IMR-90 (cell line): Measurements from ENCODE around the gene ZFYVE21. TPM values are rescaled to one million over a fixed set of nuclear protein-coding genes. Genes with fewer than 3 reads are reported as not detected.

Source experiments
- ATAC-seq: fragments of 200-7000 bp; cut with Tn5 transposase; 2 replicates; pipeline ENCODE4 v1.9.1; 2020; ENCODE audit warnings: low read depth, mild to moderate bottlenecking, moderate library complexity
- BruUV-seq: library from RNA; stranded (reverse); fragments of 400-500 nt; replicated peaks from 2 replicates; lab custom pipeline; 2021; lab: Mats Ljungman, UMichigan
- CTCF ChIA-PET: fragments of 300-600 bp; formaldehyde crosslinking; extraction: SDS; loops from one replicate; lab custom pipeline; 2021; ENCODE audit warnings: antibody characterized with exemption; lab: Yijun Ruan, JAX
- POLR2A ChIA-PET: fragments of 300-600 bp; sonication (Branson Sonifier 250); formaldehyde crosslinking; loops from one replicate; lab custom pipeline; 2022; ENCODE audit warnings: antibody characterized with exemption; ENCODE audit not compliant: unreplicated experiment; lab: Charles Lee
- DNase-seq: peaks from one replicate; pipeline ENCODE4 v3.0.0; 2013
- H2AFZ ChIP-seq: replicated peaks from 2 replicates; pipeline ENCODE3; 2013; ENCODE audit warnings: low read length, mild to moderate bottlenecking; ENCODE audit not compliant: poor library complexity
- H2AK5ac ChIP-seq: 2 replicates; pipeline ENCODE4 v1.6.1; 2013; ENCODE audit warnings: low read depth, low read length, inconsistent platforms
- H2AK9ac ChIP-seq: replicated peaks from 2 replicates; pipeline ENCODE3; 2013; ENCODE audit warnings: mild to moderate bottlenecking, low read depth, low read length, moderate library complexity; ENCODE audit not compliant: poor library complexity
- H2BK120ac ChIP-seq: 2 replicates; pipeline ENCODE4 v1.6.1; 2013; ENCODE audit warnings: low read depth, low read length, inconsistent platforms
- H2BK15ac ChIP-seq: 3 replicates; pipeline ENCODE4 v1.6.1; 2013; ENCODE audit warnings: low read depth, low read length, inconsistent platforms
- H2BK20ac ChIP-seq: 2 replicates; pipeline ENCODE4 v1.6.1; 2013; ENCODE audit warnings: low read depth, mild to moderate bottlenecking, inconsistent platforms, low read length, moderate library complexity
- H2BK5ac ChIP-seq: 2 replicates; pipeline ENCODE4 v1.6.1; 2013; ENCODE audit warnings: mild to moderate bottlenecking, low read depth, low read length, inconsistent platforms; ENCODE audit not compliant: poor library complexity, severe bottlenecking
- H3K14ac ChIP-seq: replicated peaks from 2 replicates; pipeline ENCODE4 v1.6.1; 2013; ENCODE audit warnings: low read depth, low read length, inconsistent platforms
- H3K18ac ChIP-seq: 2 replicates; pipeline ENCODE4 v1.6.1; 2013; ENCODE audit warnings: low read depth, low read length, control low read depth
- H3K23ac ChIP-seq: 2 replicates; pipeline ENCODE4 v1.6.1; 2013; ENCODE audit warnings: low read depth, low read length, inconsistent platforms
- H3K27ac ChIP-seq: 2 replicates; pipeline ENCODE4 v1.5.1; 2013; ENCODE audit warnings: mild to moderate bottlenecking, control low read depth, low read length; ENCODE audit not compliant: insufficient read depth
- H3K27me3 ChIP-seq: 2 replicates; pipeline ENCODE4 v1.6.1; 2013; ENCODE audit warnings: low read length; ENCODE audit not compliant: control insufficient read depth, insufficient read depth
- H3K36me3 ChIP-seq: 2 replicates; pipeline ENCODE4 v1.6.1; 2013; ENCODE audit warnings: low read length, mixed read lengths; ENCODE audit not compliant: control insufficient read depth, insufficient read depth
- H3K4ac ChIP-seq: 2 replicates; pipeline ENCODE4 v1.6.1; 2013; ENCODE audit warnings: low read depth, low read length, inconsistent platforms
- H3K4me1 ChIP-seq: 2 replicates; pipeline ENCODE4 v1.6.1; 2013; ENCODE audit warnings: low read length, mixed read lengths; ENCODE audit not compliant: control insufficient read depth, insufficient read depth
- H3K4me2 ChIP-seq: 2 replicates; pipeline ENCODE4 v1.6.1; 2013; ENCODE audit warnings: low read depth, mild to moderate bottlenecking, control low read depth, low read length, moderate library complexity
- H3K4me3 ChIP-seq: 2 replicates; pipeline ENCODE4 v1.5.1; 2013; ENCODE audit warnings: low read depth, mild to moderate bottlenecking, control low read depth, low read length, moderate library complexity; ENCODE audit not compliant: insufficient read depth
- H3K56ac ChIP-seq: 2 replicates; pipeline ENCODE4 v1.6.1; 2013; ENCODE audit warnings: low read length, inconsistent platforms; ENCODE audit not compliant: insufficient read depth; ENCODE audit errors: extremely low read depth
- H3K79me1 ChIP-seq, 2 experiments: 2 replicates each; pipeline ENCODE4 v1.6.1; 2013; ENCODE audit warnings: low read length in 2 of 2, inconsistent platforms in 1 of 2, low read depth in 1 of 2
- H3K9ac ChIP-seq: 2 replicates; pipeline ENCODE4 v1.6.1; 2013; ENCODE audit warnings: low read depth, low read length, control low read depth
- H3K9me1 ChIP-seq: 2 replicates; pipeline ENCODE4 v1.6.1; 2013; ENCODE audit warnings: low read length, inconsistent platforms; ENCODE audit not compliant: insufficient read depth
- H3K9me3 ChIP-seq: 2 replicates; pipeline ENCODE4 v1.6.1; 2013; ENCODE audit warnings: low read length; ENCODE audit not compliant: control insufficient read depth, insufficient read depth
- H4K20me1 ChIP-seq: 2 replicates; pipeline ENCODE4 v1.6.1; 2013; ENCODE audit warnings: low read length, inconsistent platforms; ENCODE audit not compliant: insufficient read depth
- H4K5ac ChIP-seq: 2 replicates; pipeline ENCODE4 v1.6.1; 2013; ENCODE audit warnings: mild to moderate bottlenecking, low read depth, low read length, control low read depth
- H4K8ac ChIP-seq, 2 experiments: 2 replicates each; pipeline ENCODE4 v1.6.1; 2013; ENCODE audit warnings: low read depth in 2 of 2, low read length in 2 of 2, control low read depth in 1 of 2, inconsistent platforms in 1 of 2
- H4K91ac ChIP-seq: 2 replicates; pipeline ENCODE4 v1.6.1; 2013; ENCODE audit warnings: low read depth, low read length, inconsistent platforms; ENCODE audit not compliant: insufficient read depth
- BHLHE40 ChIP-seq: fragments of 150-350 bp; IDR thresholded peaks from 2 replicates; pipeline ENCODE4 v1.6.1; 2016; ENCODE audit warnings: mild to moderate bottlenecking, low read depth, low read length
- CEBPB ChIP-seq: IDR thresholded peaks from 2 replicates; pipeline ENCODE4 v1.6.1; 2012; ENCODE audit warnings: low read depth, low read length, improper control_type of control experiment
- CHD1 ChIP-seq: IDR thresholded peaks from 2 replicates; pipeline ENCODE4 v1.6.1; 2012; ENCODE audit warnings: low read depth, low read length, improper control_type of control experiment
- FOS ChIP-seq: fragments of 150-350 bp; IDR thresholded peaks from 2 replicates; pipeline ENCODE4 v1.6.1; 2016; ENCODE audit warnings: low read depth, low read length
- MAFK ChIP-seq: IDR thresholded peaks from 2 replicates; pipeline ENCODE4 v1.6.1; 2012; ENCODE audit warnings: low read depth, low read length, improper control_type of control experiment
- MAZ ChIP-seq: IDR thresholded peaks from 2 replicates; pipeline ENCODE4 v1.6.1; 2012; ENCODE audit warnings: low read depth, mild to moderate bottlenecking, low read length, improper control_type of control experiment, moderate library complexity, borderline replicate concordance
- MXI1 ChIP-seq: IDR thresholded peaks from 2 replicates; pipeline ENCODE4 v1.6.1; 2012; ENCODE audit warnings: low read depth, mild to moderate bottlenecking, low read length, moderate library complexity, borderline replicate concordance
- POLR2A ChIP-seq: IDR thresholded peaks from 2 replicates; pipeline ENCODE4 v1.6.1; 2012; ENCODE audit warnings: mild to moderate bottlenecking, low read depth, low read length
- RAD21 ChIP-seq: IDR thresholded peaks from 2 replicates; pipeline ENCODE4 v1.6.1; 2012; ENCODE audit warnings: low read length, improper control_type of control experiment
- RCOR1 ChIP-seq: IDR thresholded peaks from 2 replicates; pipeline ENCODE4 v1.6.1; 2012; ENCODE audit warnings: mild to moderate bottlenecking, low read length, improper control_type of control experiment; ENCODE audit not compliant: insufficient replicate concordance
- RFX5 ChIP-seq: IDR thresholded peaks from 2 replicates; pipeline ENCODE4 v1.8.0; 2012; ENCODE audit warnings: low read depth, mild to moderate bottlenecking, low read length, moderate library complexity
- SMC3 ChIP-seq: fragments of 150-350 bp; IDR thresholded peaks from 2 replicates; pipeline ENCODE4 v1.6.1; 2016; ENCODE audit warnings: low read depth, mild to moderate bottlenecking, antibody characterized with exemption, low read length, moderate library complexity
- WGBS, 2 experiments: methylation state at CpG; one replicate each; pipeline versions ENCODE4 v1.1.5 to v1.1.7; 2013; ENCODE audit warnings: missing lambda C conversion rate in 2 of 2; ENCODE audit not compliant: insufficient read length in 1 of 2; ENCODE audit errors: extremely low coverage in 2 of 2; 5-methylcytosine and 5-hydroxymethylcytosine counted together
- dilution Hi-C: fragments of 300-500 bp; cut with HindIII; formaldehyde crosslinking; loops from one replicate; pipeline ENCODE4 v1.14.3; 2018; ENCODE audit warnings: low sequenced_read_pairs; ENCODE audit not compliant: unreplicated experiment
- in situ Hi-C: fragments of 300-500 bp; cut with MboI; formaldehyde crosslinking; loops from 3 replicates; pipeline ENCODE4 v1.14.3; 2019; ENCODE audit warnings: low sequenced_read_pairs, inconsistent platforms, mixed read lengths
- intact Hi-C: fragments of 100-400 bp; cut with micrococcal nuclease; formaldehyde crosslinking; loops from 2 replicates; pipeline ENCODE4 v1.10.0; 2022
- polyA plus RNA-seq, 3 experiments: library from polyadenylated mRNA; depleted of rRNA; stranded (reverse); fragments of >200 nt; gene quantifications; 2 replicates each; pipeline ENCODE4 v1.2.3, GENCODE V29; 2012; ENCODE audit warnings: low replicate concordance in 1 of 3
- total RNA-seq: library from RNA; depleted of rRNA; stranded (reverse); fragments of >200 nt; gene quantifications from 2 replicates; pipeline ENCODE4 v1.2.3, GENCODE V29; 2012
- TF ChIP-seq, protein P1 (sequence below): fragments of 150-350 bp; IDR thresholded peaks from 2 replicates; pipeline ENCODE4 v1.6.1; 2017; ENCODE audit warnings: mild to moderate bottlenecking, antibody characterized with exemption, low read length, low read depth
- TF ChIP-seq, protein P2 (sequence below): conservative IDR thresholded peaks from 2 replicates; pipeline ENCODE4 v1.5.1; 2012; ENCODE audit warnings: mild to moderate bottlenecking, low read depth, low read length, improper control_type of control experiment
- TF ChIP-seq, protein P3 (sequence below): fragments of 150-350 bp; IDR thresholded peaks from 2 replicates; pipeline ENCODE4 v1.6.1; 2016; ENCODE audit warnings: low read depth, mild to moderate bottlenecking, low read length, moderate library complexity, borderline replicate concordance

ZFYVE21 gene
- total and polyA plus RNA-seq, 2 of the 4 experiments (the other 2 are of a cell fraction): 41.2 to 89.2 TPM

DNA sequence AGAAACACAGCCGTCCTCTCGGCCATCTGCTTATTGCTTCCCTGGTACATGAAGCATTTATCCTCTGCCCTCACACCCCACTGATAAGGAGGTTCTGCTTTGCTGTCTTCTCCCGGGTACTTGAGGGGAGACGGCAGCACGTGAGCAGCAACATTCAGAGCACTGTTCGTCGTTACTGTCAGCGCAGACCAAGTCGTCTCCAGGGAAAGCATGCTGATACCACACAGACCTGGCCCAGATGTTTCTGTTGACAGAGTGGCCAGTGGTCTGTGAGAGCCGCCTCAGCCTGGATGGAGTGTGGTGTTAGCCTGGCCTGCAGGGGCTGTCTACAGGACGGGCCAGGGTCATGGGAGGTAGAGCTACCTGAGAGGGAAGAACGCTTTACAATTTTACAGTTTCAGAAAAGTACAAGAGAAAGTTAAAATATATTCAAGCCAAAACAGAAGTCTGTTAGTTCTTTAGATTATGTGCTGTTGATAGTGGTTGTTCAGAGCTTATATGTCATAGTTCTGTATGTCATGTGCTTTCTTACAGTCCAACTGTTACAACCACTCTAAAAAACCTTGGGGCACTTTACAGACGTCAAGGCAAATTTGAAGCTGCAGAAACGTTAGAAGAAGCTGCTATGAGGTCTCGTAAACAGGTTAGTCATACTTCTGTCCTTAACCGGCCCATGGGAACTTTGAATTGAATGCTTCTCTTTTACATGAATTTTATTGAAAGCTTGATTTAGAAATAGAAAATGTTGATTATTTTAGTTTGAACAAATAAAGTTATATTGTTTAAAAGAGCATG lies 38.5 kb upstream of the ZFYVE21 start:
- H2BK120ac ChIP-seq: no peak overlapping the region
- TF ChIP-seq BHLHE40 (no peak), POLR2A (no peak), CEBPB (no peak), RAD21 (no peak), RFX5 (no peak), FOS (no peak), MXI1 (no peak), SMC3 (no peak), MAFK (no peak), MAZ (no peak), CHD1 (no peak), RCOR1 (no peak)
- TF ChIP-seq, protein P1, sequence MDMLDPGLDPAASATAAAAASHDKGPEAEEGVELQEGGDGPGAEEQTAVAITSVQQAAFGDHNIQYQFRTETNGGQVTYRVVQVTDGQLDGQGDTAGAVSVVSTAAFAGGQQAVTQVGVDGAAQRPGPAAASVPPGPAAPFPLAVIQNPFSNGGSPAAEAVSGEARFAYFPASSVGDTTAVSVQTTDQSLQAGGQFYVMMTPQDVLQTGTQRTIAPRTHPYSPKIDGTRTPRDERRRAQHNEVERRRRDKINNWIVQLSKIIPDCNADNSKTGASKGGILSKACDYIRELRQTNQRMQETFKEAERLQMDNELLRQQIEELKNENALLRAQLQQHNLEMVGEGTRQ: no peak
- TF ChIP-seq, protein P2, sequence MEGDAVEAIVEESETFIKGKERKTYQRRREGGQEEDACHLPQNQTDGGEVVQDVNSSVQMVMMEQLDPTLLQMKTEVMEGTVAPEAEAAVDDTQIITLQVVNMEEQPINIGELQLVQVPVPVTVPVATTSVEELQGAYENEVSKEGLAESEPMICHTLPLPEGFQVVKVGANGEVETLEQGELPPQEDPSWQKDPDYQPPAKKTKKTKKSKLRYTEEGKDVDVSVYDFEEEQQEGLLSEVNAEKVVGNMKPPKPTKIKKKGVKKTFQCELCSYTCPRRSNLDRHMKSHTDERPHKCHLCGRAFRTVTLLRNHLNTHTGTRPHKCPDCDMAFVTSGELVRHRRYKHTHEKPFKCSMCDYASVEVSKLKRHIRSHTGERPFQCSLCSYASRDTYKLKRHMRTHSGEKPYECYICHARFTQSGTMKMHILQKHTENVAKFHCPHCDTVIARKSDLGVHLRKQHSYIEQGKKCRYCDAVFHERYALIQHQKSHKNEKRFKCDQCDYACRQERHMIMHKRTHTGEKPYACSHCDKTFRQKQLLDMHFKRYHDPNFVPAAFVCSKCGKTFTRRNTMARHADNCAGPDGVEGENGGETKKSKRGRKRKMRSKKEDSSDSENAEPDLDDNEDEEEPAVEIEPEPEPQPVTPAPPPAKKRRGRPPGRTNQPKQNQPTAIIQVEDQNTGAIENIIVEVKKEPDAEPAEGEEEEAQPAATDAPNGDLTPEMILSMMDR: no peak
- TF ChIP-seq, protein P3, sequence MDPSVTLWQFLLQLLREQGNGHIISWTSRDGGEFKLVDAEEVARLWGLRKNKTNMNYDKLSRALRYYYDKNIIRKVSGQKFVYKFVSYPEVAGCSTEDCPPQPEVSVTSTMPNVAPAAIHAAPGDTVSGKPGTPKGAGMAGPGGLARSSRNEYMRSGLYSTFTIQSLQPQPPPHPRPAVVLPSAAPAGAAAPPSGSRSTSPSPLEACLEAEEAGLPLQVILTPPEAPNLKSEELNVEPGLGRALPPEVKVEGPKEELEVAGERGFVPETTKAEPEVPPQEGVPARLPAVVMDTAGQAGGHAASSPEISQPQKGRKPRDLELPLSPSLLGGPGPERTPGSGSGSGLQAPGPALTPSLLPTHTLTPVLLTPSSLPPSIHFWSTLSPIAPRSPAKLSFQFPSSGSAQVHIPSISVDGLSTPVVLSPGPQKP: no peak

More for the DNA sequence above, 38.5 kb upstream of the ZFYVE21 start:
- Histone ChIP-seq H2BK5ac (no peak overlapping the region), H3K56ac (no peak overlapping the region), H3K79me1 (peaks cover 15 to 37% of the 10 kb centered on the region in 2 experiments), H4K91ac (no peak overlapping the region), H2AFZ (no peak overlapping the region), H3K18ac (no peak overlapping the region), H4K8ac (no peak overlapping the region), H4K5ac (no peak overlapping the region), H3K9me3 (no peaks in the 10 kb centered on the region), H3K27me3 (no peaks in the 10 kb centered on the region), H2AK9ac (no peak overlapping the region), H3K4me3 (no peak overlapping the region), H3K4me2 (no peak overlapping the region), H3K36me3 (peaks cover 68% of the 10 kb centered on the region), H3K4ac (no peak overlapping the region), H4K20me1 (peaks cover 8% of the 10 kb centered on the region; the same call in 1 of the 2 replicates), H3K14ac (no peak overlapping the region), H2AK5ac (no peak overlapping the region), H3K23ac (no peak overlapping the region), H3K27ac (no peak overlapping the region), H3K9me1 (peaks cover 3% of the 10 kb centered on the region; the same call in 1 of the 2 replicates), H2BK20ac (no peak overlapping the region), H3K9ac (no peak overlapping the region), H3K4me1 (peaks cover 2% of the 10 kb centered on the region; the same call in 1 of the 2 replicates), H2BK15ac (no peak overlapping the region)
- BruUV-seq: no TSS peak
- ATAC-seq: no peak
- WGBS, 2 experiments: 88% methylated on average over 7 of the region's 16 CpGs; no CpG with 5 or more reads in 1 of the 2 experiments
- in situ Hi-C loops (no loop called here), dilution Hi-C loops (no loop called here), intact Hi-C loops (no loop called here)
- CTCF ChIA-PET: no interaction called here
- POLR2A ChIA-PET: no interaction called here
- no peak for DNase-seq
